Vagina (tissue), 2 donors: ENCODE results near the gene TRMT44.

Experiments used
- POLR2A ChIP-seq, 2 donors: fragments of 450-650 bp; IDR thresholded peaks; one replicate each; pipeline ENCODE4 v1.6.1; 2017; ENCODE audit warnings: antibody characterized with exemption in 2 of 2, mild to moderate bottlenecking in 2 of 2, moderate library complexity in 2 of 2
- POLR2AphosphoS5 ChIP-seq, 2 donors: sonication (generic); formaldehyde crosslinking; IDR thresholded peaks; one replicate each; pipeline ENCODE4 v1.9.0; 2017; ENCODE audit warnings: antibody characterized with exemption in 2 of 2, mild to moderate bottlenecking in 2 of 2, low read depth in 1 of 2; ENCODE audit not compliant: insufficient read depth in 1 of 2
- TF ChIP-seq, protein P1 (sequence below), 3 experiments: fragments of 450-650 bp in 2 of 3; fragments of 200-600 bp in 1 of 3; sonication (generic) in 1 of 3; IDR thresholded peaks; one replicate each; pipeline ENCODE4 v1.5.1; 2017 to 2019; ENCODE audit warnings: antibody characterized with exemption in 3 of 3, mild to moderate bottlenecking in 2 of 3, moderate library complexity in 2 of 3

DNA sequence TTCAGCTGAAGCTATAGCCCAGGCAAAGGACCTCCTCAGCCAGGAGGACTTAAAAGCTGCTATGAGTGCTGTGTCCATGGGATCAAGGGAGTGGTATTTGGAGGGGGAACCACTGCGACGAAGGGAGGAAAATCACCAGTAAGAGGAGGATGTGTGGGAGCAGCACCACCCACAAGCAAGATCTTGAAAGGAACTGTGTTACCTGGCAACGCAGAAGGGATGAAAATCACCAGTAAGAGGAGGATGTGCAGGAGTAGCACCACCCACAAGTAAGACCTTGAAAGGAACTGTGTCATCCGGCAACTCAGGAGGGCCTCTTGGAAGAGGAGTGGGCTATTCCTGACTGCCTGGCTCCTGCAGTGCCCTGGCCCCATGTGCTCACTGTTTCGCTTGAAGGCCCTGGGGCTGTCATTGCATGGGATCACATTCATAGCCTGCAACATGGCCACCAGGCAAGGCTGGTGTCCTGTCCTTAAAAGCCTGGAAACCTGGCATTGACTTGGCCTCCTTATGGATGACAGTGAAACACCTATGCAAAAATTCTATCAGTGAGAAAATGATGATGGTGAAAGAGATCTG lies 48.3 kb downstream of the TRMT44 start:
- TF ChIP-seq, protein P1, sequence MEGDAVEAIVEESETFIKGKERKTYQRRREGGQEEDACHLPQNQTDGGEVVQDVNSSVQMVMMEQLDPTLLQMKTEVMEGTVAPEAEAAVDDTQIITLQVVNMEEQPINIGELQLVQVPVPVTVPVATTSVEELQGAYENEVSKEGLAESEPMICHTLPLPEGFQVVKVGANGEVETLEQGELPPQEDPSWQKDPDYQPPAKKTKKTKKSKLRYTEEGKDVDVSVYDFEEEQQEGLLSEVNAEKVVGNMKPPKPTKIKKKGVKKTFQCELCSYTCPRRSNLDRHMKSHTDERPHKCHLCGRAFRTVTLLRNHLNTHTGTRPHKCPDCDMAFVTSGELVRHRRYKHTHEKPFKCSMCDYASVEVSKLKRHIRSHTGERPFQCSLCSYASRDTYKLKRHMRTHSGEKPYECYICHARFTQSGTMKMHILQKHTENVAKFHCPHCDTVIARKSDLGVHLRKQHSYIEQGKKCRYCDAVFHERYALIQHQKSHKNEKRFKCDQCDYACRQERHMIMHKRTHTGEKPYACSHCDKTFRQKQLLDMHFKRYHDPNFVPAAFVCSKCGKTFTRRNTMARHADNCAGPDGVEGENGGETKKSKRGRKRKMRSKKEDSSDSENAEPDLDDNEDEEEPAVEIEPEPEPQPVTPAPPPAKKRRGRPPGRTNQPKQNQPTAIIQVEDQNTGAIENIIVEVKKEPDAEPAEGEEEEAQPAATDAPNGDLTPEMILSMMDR (IDR thresholded peaks at IDR 0.05), result no peak
- TF ChIP-seq POLR2AphosphoS5 (IDR thresholded peaks at IDR 0.05; ENCODE audit: insufficient read depth in 1 of 2, low read depth in 1 of 2) (no peak), POLR2A (IDR thresholded peaks at IDR 0.05) (no peak)
